GM21529 (cell line): ENCODE data around the gene ATF2.
"Not testable (repeated sequence)": the region's sequence is repeated elsewhere in the genome, so short reads cannot be mapped to it uniquely, and the experiment has no call there.

Source experiments
- ATAC-seq: cut with Tn5 transposase; IDR thresholded peaks from one replicate; pipeline ENCODE4 v1.9.1; 2021; ENCODE audit not compliant: unreplicated experiment

Gene ATF2

DNA sequence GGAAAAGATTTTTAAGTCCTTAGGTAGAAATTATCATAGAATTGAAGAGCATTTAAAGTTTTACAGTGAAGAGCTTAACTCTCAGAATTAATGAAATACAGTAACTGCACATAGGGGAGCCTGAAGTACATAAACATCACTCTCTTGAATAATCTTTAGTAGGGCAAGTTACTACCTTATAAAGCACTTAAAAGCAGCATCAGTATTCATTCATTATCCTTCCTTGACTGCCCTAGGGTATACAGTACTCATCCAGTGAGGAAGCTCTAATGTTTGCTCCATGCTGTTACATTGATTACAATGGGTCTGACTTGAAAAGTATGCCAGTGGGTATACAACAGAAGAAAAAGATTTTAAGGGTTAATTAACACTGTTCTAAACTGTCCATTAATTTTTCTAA lies 66.5 kb downstream of the ATF2 start:
- ATAC-seq, result no peak

GRCh38 chr2:175097297-175097696 lies 70.7 kb downstream of the ATF2 start:
- no peak for ATAC-seq

GRCh38 chr2:175084117-175084516 lies 83.9 kb downstream of the ATF2 start:
- not testable (repeated sequence) for ATAC-seq

GRCh38 chr2:175080479-175080878 lies 87.5 kb downstream of the ATF2 start:
- no peak for ATAC-seq

- ATAC-seq, result no peak
Observed at GRCh38 chr2:175076272-175076671, 91.7 kb downstream of the ATF2 start.

DNA sequence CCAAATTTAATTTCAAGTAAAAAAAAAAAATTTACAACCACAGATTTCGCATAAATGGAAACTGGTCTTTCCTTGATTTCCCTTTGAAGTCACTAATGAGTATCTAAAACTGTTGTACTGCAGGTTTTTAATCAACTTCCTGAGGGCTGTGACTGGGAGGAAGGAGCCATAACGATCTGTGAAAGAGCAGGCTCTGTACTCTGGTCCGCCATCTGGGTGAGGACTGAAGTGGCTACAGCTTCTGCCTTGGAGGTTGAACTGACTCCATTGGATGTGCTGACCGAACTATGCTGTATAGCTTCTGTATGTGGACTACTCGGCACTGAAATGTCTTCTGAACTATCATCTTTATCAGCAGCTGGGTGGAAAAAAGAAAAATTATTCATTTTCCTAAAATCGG lies 93.5 kb downstream of the ATF2 start:
- no peak for ATAC-seq

- no peak for ATAC-seq
Observed at GRCh38 chr2:175068534-175068933, 99.5 kb downstream of the ATF2 start.

DNA sequence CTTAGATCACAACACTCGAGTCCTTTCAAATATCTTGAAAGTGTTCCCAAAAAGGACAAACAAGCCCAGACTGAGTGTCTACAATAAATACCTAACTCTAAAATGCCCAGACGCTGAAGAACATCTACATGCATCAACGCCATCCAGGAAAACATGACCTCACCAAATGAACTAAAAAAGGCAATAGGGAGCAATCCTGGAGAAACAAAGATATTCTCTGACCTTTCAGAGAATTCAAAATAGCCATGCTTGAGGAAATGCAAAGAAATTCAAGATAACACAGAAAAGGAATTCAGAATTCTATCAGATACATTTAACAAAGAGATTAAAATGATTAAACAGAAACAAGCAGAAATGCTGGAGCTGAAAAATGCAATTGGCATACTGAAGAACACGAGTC lies 101.6 kb downstream of the ATF2 start:
- ATAC-seq, result no peak

- ATAC-seq, result no peak
Observed at GRCh38 chr2:175064797-175065196, 103.2 kb downstream of the ATF2 start.

DNA sequence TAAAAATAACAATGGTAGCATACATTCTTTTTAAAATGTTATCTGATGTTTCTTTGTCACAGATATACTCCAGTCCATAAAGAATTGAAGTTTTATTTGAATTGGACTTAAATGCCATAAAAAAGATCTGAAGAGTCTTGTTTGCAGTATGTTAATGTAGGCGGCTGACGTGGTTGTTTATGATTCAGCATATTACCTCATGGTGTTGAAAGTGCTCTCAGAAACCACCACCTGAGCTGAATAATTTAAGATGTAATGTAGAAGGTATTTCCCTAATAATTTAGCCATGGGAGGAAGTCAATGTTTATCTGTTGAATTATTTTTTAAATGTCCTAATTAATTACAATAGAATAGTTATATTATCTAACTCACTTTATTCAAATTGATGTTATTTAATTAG lies 104.3 kb downstream of the ATF2 start:
- no peak for ATAC-seq

GRCh38 chr2:175062787-175063585 lies 105.0 kb downstream of the ATF2 start:
- ATAC-seq, result no peak

- no peak for ATAC-seq
Observed at GRCh38 chr2:175057078-175057685, 110.8 kb downstream of the ATF2 start.

DNA sequence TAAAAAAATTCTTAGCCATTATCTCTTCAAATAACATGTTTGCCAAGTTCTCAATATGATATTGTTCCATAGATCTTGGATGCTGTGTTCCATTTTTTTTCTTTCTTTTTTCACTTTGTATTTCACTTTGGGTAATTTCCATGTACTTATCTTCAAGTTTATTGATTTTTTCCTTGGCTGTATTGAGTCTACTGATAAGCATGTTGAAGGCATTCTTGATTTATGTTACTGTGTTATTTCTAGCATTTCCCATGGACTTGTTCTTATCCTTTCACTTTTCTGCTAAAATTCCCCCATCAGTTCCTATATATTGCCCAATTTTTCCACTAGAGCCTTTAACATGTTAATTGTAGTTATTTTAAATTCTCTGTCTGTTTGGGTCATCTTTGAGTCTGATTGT lies 112.0 kb downstream of the ATF2 start:
- no peak for ATAC-seq

- ATAC-seq, result no peak
Observed at GRCh38 chr2:175054340-175054739, 113.7 kb downstream of the ATF2 start.

- no peak for ATAC-seq
Observed at GRCh38 chr2:175049661-175050060, 118.3 kb downstream of the ATF2 start.

- ATAC-seq, result peak; percentile 48
Observed at GRCh38 chr2:175048275-175048674, 119.7 kb downstream of the ATF2 start.

GRCh38 chr2:175039490-175039889 lies 128.5 kb downstream of the ATF2 start:
- no peak for ATAC-seq

DNA sequence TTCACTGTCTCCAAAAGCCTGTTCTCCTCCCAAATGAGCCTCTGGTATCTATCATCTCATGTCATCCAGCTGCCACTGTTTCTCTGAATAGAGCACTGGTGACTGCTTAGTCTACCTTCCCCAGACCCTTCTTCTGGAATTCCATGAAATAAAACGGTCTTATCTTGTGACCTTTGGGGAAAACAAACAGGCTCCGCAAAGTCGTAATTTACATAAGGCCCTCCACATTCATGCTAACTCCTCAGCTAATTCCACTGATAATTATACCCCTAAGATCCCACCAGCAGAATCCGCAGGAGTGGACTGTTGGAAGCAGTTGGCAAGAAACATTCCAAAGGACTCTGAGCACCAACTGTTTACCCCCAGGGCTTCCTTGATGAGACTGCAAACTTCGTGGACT lies 129.0 kb downstream of the ATF2 start:
- ATAC-seq, result no peak

DNA sequence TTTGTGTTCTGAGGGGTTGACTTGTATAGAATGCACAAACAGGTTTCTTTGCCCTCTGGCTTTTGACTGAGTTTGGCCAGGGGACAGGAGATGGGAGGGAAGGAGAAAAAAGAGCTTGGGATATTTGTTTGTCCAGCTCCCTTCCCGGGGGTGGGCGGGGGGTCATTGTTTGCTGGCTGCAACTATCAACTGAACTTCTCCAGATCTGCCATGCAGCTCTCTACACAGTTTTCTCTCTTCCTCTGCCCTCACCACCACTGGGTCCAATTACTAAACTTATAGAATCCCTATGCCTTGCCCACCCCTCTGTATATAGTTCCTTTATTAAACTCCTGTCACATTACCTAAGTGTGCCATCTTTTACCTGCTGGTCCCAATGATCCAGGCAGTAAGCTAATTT lies 130.1 kb downstream of the ATF2 start:
- no peak for ATAC-seq

DNA sequence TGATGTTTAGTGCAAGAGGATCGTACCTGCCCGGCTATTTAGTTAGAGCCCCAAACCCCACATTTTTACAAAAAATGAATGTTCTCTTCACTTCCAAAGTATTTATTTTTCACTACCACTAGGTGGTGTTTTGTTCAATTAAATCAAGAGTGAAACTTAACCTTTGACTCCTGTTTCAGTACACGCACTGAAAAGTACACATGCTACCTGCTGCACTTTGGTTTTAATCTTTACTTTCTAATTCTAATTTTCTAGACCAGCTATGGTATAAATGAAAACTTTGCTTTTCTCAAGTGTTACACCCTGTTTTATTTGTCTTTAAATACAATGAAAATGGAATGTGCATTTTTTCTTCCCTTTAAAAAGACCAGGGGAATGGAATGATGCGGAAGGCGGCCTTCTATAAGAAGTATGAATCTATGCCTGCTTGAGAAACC lies 131.4 kb downstream of the ATF2 start:
- ATAC-seq, result peak; percentile 49

- no peak for ATAC-seq
Observed at GRCh38 chr2:175035806-175036205, 132.2 kb downstream of the ATF2 start.

DNA sequence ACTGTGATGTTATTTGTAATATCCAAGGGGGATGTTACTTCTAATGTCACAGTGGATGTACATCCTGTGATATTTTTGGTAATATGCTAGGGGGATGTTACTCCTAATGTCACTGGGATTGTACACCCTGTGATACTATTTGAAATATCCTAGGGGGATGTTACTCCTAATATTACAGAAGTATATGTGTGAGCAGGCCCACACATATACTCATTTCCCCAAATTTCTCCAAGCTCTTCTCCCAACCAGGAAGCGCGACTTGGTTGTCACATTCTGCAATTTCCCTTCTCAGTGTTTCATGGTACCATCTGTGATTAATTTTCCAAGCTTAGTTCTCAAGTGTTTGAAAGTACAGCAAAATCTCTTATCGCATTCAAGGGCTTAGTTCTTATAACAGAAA lies 133.3 kb downstream of the ATF2 start:
- no peak for ATAC-seq
